Measurements from ENCODE around the gene LYPD6.

GRCh38 chr2:149409506-149409905, 79.1 kb downstream of the LYPD6 start:
- no peak for TF ChIP-seq CTCF (IDR thresholded peaks at IDR 0.05)
- no peak for TF ChIP-seq POLR2A (IDR thresholded peaks at IDR 0.05)

Data from Peyer's patch (tissue), 4 donors.